ENCODE results near the gene TNS1. TPM values are rescaled to one million over a fixed set of nuclear protein-coding genes. Genes with fewer than 3 reads are reported as not detected.
A peak's percentile ranks its signal among the peaks of the same experiment; 100 is the strongest.

Gene TNS1
- total and polyA plus RNA-seq, 2 donors, result 191 to 576 TPM

GRCh38 chr2:218015586-218016521, 13.1 kb upstream of the TNS1 start:
- Histone ChIP-seq H3K36me3 (ENCODE audit: insufficient read depth) (no peaks in the 10 kb centered on the region), H3K27ac (ENCODE audit: low read depth) (no peak overlapping the region), H3K4me3 (ENCODE audit: low read depth, low read length) (no peak overlapping the region), H3K4me1 (ENCODE audit: insufficient read depth) (no peaks in the 10 kb centered on the region)
- 71% methylated on average over 11 of the region's 11 CpGs for WGBS
- DNase-seq (ENCODE audit: extremely low spot score), result no peak

GRCh38 chr2:218014706-218015585, 12.2 kb upstream of the TNS1 start:
- DNase-seq (ENCODE audit: extremely low spot score), result no peak
- Histone ChIP-seq H3K27ac (ENCODE audit: low read depth) (no peak overlapping the region), H3K4me1 (ENCODE audit: insufficient read depth) (no peaks in the 10 kb centered on the region)

GRCh38 chr2:218013289-218013688, 10.5 kb upstream of the TNS1 start:
- Histone ChIP-seq H3K36me3 (ENCODE audit: insufficient read depth) (no peaks in the 10 kb centered on the region), H3K27ac (ENCODE audit: low read depth) (no peak overlapping the region), H3K4me3 (ENCODE audit: low read depth, low read length) (no peak overlapping the region), H3K4me1 (ENCODE audit: insufficient read depth) (no peaks in the 10 kb centered on the region)
- DNase-seq (ENCODE audit: extremely low spot score), result no peak
- 94% methylated on average over 2 of the region's 2 CpGs for WGBS

More at GRCh38 chr2:218014706-218015585, 12.2 kb upstream of the TNS1 start:
- no peak overlapping the region for H3K4me3 ChIP-seq (ENCODE audit: low read depth, low read length)
- no peaks in the 10 kb centered on the region for H3K36me3 ChIP-seq (ENCODE audit: insufficient read depth)
- 84% methylated on average over 4 of the region's 4 CpGs for WGBS

GRCh38 chr2:218012284-218012683, 9.5 kb upstream of the TNS1 start:
- 94% methylated on average over 1 of the region's 1 CpG for WGBS
- H3K36me3 ChIP-seq (ENCODE audit: insufficient read depth), result no peaks in the 10 kb centered on the region
- H3K4me1 ChIP-seq (ENCODE audit: insufficient read depth), result no peaks in the 10 kb centered on the region
- H3K4me3 ChIP-seq (ENCODE audit: low read depth, low read length), result no peak overlapping the region
- H3K27ac ChIP-seq (ENCODE audit: low read depth), result no peak overlapping the region
- no peak for DNase-seq (ENCODE audit: extremely low spot score)

DNA sequence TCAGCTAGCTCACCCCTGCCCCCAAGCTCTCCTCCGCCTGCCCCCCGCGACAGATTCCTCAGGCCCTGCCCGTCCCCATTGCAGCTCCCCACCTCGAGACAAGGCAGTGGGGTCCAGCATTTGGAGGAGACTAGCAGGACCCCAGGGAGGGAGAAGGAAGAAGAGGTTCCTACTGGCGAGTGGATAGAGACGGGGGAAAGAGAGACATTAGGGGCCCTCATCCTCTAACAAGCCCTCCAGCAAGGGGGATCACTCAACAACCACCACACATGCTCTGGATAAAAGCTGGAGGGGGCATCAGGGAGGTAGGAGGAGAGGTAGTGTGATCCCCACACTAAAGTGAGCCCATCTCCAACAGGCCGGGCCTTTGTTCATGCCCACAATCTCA, 8.9 kb upstream of the TNS1 start:
- Histone ChIP-seq H3K36me3 (ENCODE audit: insufficient read depth) (no peaks in the 10 kb centered on the region), H3K27ac (ENCODE audit: low read depth) (no peak overlapping the region), H3K4me3 (ENCODE audit: low read depth, low read length) (no peak overlapping the region), H3K4me1 (ENCODE audit: insufficient read depth) (no peaks in the 10 kb centered on the region)
- DNase-seq (ENCODE audit: extremely low spot score), result no peak
- 74% methylated on average over 8 of the region's 8 CpGs for WGBS

GRCh38 chr2:218010984-218011652, 8.3 kb upstream of the TNS1 start:
- DNase-seq (ENCODE audit: extremely low spot score), result no peak
- 75% methylated on average over 12 of the region's 12 CpGs for WGBS
- Histone ChIP-seq H3K27ac (ENCODE audit: low read depth) (no peak overlapping the region), H3K4me3 (ENCODE audit: low read depth, low read length) (no peak overlapping the region), H3K36me3 (ENCODE audit: insufficient read depth) (no peaks in the 10 kb centered on the region), H3K4me1 (ENCODE audit: insufficient read depth) (no peaks in the 10 kb centered on the region)

DNA sequence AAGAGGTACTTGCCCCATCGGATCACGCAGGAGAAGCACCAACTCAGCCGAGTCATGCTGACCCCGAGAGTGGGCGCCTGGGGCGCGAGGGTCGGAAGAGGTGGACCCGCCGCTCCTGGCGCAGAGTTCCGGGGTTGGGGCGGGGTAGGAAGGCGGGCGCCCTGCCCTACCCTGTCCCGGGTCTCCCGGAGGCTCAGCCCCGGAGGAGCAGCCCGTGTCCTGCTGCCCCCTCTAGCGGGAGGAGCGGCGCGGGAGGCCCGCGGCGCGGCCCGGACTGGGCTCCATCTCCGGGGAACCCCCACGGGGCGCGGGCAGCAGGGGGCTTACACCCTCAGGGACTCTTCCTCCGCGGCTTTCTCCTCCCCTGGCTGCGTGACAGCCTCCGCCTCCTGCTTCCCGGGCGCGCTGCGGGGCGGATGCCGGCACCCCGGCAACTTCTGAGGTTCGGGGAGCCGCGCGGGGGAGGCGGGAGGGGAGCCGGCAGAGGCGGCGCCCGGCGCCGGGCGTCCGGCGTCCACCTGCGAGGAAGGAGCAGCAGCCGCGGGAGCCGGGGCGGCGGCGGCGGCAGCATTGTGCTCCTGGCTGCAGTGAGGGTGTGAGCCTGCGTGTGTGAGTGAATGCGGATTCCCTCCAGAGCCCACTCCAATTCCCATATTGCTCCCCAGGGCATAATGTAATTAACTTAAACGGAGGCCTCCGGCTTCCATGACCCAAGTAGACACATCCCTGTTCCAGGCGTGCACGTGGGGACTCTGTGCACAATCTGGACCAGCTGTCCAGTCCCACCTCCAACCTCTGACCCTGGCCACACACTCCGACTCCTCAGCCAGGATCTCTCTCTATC, 7.6 kb upstream of the TNS1 start:
- H3K4me1 ChIP-seq (ENCODE audit: insufficient read depth), result no peaks in the 10 kb centered on the region
- no peak overlapping the region for H3K27ac ChIP-seq (ENCODE audit: low read depth)
- H3K36me3 ChIP-seq (ENCODE audit: insufficient read depth), result no peaks in the 10 kb centered on the region
- WGBS, result 2% methylated on average over 72 of the region's 72 CpGs
- H3K4me3 ChIP-seq (ENCODE audit: low read depth, low read length), result peak overlapping the region; percentile 42
- DNase-seq (ENCODE audit: extremely low spot score), result no peak

GRCh38 chr2:218009765-218010139, 7.0 kb upstream of the TNS1 start:
- no peak for DNase-seq (ENCODE audit: extremely low spot score)
- 4% methylated on average over 20 of the region's 20 CpGs for WGBS
- no peaks in the 10 kb centered on the region for H3K4me1 ChIP-seq (ENCODE audit: insufficient read depth)

GRCh38 chr2:218009231-218009630, 6.4 kb upstream of the TNS1 start:
- no peaks in the 10 kb centered on the region for H3K4me1 ChIP-seq (ENCODE audit: insufficient read depth)
- 44% methylated on average over 8 of the region's 8 CpGs for WGBS
- no peak overlapping the region for H3K27ac ChIP-seq (ENCODE audit: low read depth)
- no peak overlapping the region for H3K4me3 ChIP-seq (ENCODE audit: low read depth, low read length)
- H3K36me3 ChIP-seq (ENCODE audit: insufficient read depth), result no peaks in the 10 kb centered on the region
- no peak for DNase-seq (ENCODE audit: extremely low spot score)

More at GRCh38 chr2:218009765-218010139, 7.0 kb upstream of the TNS1 start:
- Histone ChIP-seq H3K27ac (ENCODE audit: low read depth) (no peak overlapping the region), H3K4me3 (ENCODE audit: low read depth, low read length) (peak overlapping the region; percentile 42), H3K36me3 (ENCODE audit: insufficient read depth) (no peaks in the 10 kb centered on the region)

- no peaks in the 10 kb centered on the region for H3K36me3 ChIP-seq (ENCODE audit: insufficient read depth)
- no peak overlapping the region for H3K4me3 ChIP-seq (ENCODE audit: low read depth, low read length)
- WGBS, result 63% methylated on average over 12 of the region's 12 CpGs
- no peak for DNase-seq (ENCODE audit: extremely low spot score)
- H3K27ac ChIP-seq (ENCODE audit: low read depth), result no peak overlapping the region
- H3K4me1 ChIP-seq (ENCODE audit: insufficient read depth), result no peaks in the 10 kb centered on the region
Measured at GRCh38 chr2:218008060-218009040, 5.6 kb upstream of the TNS1 start.

- WGBS, result 85% methylated on average over 4 of the region's 4 CpGs
- Histone ChIP-seq H3K4me1 (ENCODE audit: insufficient read depth) (no peaks in the 10 kb centered on the region), H3K4me3 (ENCODE audit: low read depth, low read length) (no peak overlapping the region), H3K36me3 (ENCODE audit: insufficient read depth) (no peaks in the 10 kb centered on the region), H3K27ac (ENCODE audit: low read depth) (no peak overlapping the region)
- DNase-seq (ENCODE audit: extremely low spot score), result no peak
Measured at GRCh38 chr2:218006741-218007140, 3.9 kb upstream of the TNS1 start.

DNA sequence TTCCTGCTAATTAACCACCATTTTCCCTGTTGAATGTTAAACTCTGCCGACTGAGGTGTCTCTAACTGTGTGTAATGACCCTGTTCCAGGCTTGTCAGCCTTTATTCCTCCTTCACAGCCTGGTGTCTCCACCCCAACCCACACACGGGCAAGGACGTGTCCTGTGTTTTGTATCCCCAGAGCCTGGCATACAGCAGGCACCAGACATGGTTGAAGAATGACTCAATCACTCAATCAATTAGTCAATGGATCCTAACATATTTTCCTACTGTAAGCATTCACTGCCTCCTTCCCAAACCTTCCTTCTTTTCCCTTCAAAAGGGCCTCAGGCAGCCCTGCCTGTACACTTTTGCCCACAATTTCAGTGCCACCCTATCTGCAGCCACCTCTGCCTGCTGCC, 2.7 kb upstream of the TNS1 start:
- Histone ChIP-seq H3K36me3 (ENCODE audit: insufficient read depth) (no peaks in the 10 kb centered on the region), H3K27ac (ENCODE audit: low read depth) (no peak overlapping the region), H3K4me1 (ENCODE audit: insufficient read depth) (no peaks in the 10 kb centered on the region), H3K4me3 (ENCODE audit: low read depth, low read length) (no peak overlapping the region)
- DNase-seq (ENCODE audit: extremely low spot score), result no peak
- WGBS, result 92% methylated on average over 3 of the region's 3 CpGs

All from urinary bladder (tissue), 4 donors.